HG03097 (cell line): ENCODE measurements around the gene C6orf52.
"Not testable (repeated sequence)": the region's sequence is repeated elsewhere in the genome, so short reads cannot be mapped to it uniquely, and the experiment has no call there.

Source experiments
- ATAC-seq: cut with Tn5 transposase; IDR thresholded peaks from one replicate; pipeline ENCODE4 v1.9.1; 2021; ENCODE audit not compliant: unreplicated experiment, low FRiP score

C6orf52 gene

DNA sequence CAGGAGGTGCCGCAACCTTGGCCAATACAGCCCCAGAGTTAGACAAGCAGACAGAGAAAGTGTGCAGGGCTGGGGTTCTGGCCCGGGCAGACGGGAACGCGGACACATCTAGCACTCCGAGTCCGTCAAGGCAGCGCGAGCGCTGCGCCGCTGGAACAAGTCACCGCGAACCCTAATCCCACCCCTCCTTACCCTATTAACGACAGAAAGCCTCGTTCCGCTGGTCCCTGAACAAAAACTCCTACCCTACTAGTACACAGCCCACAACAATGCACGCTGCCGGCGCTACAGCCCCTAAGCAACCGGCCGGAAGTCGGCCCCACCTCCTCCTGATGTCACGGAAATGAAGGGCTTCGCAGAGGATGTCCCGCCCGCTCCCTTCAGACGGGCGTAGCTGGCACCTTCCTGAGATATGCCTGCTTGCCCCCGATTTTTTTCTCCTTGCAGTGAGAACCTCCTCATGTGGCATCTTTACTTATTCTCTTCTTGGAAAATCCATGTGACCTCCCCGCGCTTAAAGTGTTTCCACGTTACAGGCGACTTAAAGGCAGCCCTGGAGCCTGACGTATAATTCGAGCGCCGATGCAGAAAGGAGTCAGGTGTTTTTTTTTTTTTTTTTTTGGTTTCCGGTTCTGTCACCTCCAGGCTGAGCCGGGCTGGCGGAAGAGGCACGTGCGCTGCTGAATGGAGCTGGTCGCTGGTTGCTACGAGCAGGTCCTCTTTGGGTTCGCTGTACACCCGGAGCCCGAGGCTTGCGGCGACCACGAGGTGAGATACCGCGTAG, at the start of gene C6orf52, which contains the start of gene PAK1IP1:
Gene C6orf52 (minus strand): TSS at position 315 of the 784 bp plus-strand sequence. CDS start 7,066 bp downstream, outside the sequence.
Gene PAK1IP1 (plus strand): TSS at position 671 of the 784 bp plus-strand sequence. CDS start 14 bp downstream, at position 685.
- ATAC-seq: peak; percentile 94

DNA sequence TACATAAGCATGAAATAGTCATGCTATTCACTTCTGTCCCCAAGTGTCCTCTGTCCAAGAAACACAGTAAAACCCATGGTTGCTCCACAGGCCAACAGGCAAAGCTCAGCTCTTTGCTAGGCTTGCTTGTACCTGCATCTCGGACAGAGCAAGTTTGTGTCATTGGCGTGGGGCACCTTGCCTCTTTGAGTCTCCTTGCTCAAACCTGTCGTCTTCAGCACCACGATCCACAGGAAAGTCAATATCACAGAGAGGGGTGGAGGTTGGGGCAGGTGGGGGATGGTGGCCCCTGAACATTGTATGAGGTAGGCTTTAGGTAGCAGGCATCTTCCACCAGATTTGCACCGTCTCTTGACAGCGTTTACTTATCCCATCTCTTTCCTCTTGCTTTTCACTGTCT, 49.1 kb upstream of the C6orf52 start:
- no peak for ATAC-seq

DNA sequence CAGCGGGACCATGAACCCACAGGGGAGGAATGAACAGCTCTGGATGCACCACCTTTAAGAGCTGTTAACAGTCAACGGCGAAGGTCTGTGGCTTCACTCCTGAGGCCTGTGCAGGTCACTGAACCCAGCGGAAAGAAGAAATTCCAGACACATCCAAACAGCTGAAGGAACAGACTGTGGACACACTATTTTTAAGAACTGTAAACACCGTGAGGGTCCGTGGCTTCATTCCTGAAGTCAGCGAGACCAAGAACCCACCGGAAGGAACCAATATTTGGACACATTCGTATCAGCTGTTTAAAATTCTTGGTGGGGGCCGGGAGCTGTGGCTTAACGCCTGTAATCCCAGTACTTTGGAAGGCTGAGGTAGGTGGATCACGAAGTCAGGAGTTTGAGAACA, 47.8 kb upstream of the C6orf52 start:
- ATAC-seq: no peak

DNA sequence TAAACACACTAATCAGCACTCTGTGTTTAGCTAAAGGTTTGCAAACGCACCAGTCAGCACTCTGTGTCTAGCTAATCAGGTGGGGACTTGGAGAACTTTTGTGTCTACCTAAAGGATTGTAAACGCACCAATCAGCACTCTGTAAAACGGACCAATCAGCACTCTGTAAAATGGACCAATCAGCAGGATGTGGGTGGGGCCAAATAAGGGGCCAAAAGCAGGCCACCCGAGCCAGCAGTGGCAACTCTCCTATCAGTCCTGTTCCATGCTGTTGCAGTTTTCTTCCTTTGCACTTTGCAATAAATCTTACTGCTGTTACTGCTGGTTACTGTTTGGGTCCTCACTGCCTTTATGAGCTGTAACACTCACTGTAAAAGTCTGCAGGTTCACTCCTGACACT, 47.2 kb upstream of the C6orf52 start:
- ATAC-seq: not testable (repeated sequence)

DNA sequence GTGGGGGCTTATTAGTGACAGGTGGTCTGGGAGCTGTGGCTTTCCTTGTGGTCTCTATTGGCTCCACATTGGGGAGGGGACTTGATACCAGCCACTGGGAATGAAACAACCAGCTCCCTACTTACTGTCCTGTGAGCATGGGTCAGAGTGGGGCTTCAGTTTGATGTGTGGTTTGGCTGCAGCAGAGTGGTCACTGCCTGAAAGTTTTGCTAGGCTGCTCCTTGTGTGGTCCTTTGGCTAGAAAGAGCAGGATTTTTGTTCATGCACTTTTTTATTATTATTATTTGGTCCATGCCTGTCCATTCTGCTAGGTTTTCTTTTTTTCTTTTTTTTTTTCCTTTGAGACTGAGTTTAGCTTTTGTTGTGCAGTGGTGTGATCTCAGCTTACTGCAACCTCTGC, 45.6 kb upstream of the C6orf52 start:
- no peak for ATAC-seq

DNA sequence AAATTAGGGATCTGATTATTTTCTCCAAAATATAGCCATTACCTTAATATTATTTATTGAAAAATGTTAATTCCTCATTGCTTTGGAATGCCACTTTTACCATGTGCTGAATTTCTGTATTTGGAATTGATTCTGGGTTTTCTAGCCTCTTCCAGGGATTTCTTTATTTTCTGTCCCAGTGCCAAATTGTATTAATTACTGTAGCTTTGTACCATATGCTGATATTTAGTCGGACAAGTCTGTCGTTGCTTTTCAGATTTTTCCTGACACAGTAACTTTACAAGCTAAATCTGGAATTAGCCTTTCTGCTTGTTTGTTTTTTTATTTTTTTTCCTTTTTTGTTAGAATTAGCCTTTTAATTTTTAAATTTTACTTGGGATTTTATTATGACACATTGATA, 42.3 kb upstream of the C6orf52 start:
- no peak for ATAC-seq

DNA sequence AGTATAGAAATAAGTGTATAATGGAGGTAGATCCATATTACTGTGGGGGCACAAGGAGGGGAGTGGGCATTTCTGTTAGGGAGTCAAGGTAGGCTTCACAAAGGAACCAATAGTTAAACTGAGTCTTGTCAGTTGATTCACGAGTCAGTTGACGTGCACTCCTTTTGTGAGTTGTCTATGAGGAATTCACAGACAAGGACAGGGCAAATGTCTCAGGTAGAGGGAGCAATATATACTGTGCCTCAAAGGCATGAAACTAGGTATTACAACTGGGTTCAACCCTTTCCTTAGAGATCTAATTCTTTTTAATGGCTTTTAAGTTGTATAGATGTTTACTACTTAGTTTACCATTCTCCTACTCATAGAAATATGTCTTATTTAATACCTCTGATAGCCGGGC, 39.4 kb upstream of the C6orf52 start:
- ATAC-seq: no peak

DNA sequence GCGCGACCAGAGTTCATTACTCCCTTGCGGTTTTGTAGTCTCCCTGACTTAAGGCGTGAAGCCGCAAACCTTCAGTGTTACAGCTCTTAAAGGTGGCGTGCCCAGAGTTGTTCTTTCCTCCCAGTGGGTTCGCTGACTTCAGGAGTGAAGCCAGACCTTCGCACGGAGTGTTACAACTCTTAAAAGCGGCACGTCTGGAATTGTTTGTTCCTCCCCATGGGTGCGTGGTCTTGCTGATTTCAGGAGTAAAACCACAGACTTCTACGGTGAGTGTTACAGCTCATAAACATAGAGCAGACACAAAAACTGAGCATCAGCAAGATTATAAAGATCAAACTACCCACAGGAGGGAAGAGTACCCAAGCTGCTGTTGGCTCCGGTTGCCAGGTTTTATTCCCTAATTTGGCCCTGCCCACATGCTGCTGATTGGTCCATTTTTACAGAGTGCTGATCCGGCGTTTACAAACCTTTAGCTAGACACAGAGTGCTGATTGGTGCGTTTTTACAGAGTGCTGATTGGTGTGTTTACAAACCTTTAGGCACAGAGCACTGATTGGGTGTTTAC, 38.8 kb upstream of the C6orf52 start:
- ATAC-seq: no peak

DNA sequence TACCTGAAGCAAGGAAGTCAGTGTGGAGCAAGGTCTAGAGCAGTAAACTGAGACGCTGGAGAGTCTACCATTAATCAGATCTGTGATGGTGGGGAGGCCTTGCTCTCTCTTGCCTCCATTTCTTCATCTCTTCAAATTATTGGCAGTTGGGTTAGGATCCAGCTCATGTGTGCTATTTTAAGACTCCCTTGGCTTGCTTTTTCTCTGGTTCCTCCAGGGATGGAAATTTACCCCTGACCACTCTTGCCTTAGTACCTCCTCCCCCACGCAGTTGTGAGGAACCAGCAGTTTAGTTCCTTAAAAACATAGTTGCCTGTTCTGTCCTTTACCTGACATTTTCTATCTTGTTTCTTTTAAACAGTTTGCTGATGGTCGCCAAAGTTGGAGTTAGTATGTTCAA, 35.8 kb upstream of the C6orf52 start:
- ATAC-seq: no peak

DNA sequence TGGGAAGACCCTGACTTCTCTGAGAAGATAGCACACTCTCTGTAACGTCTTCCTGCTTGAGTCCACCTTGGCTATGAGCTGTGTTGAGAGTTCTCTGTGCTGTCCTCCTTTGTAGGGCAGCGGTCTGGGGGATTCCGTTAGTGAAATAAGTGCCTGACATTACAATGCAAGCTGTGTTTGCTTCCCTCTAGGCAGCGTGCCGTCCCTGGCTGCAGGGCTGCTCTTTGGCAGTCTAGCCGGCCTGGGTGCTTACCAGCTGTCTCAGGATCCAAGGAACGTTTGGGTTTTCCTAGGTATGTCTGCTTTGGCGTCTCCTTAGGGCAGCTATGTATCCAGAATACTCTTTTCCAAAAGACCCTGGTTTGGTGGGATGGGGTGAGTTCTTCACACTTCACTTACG, 31.3 kb upstream of the C6orf52 start:
- ATAC-seq: no peak

DNA sequence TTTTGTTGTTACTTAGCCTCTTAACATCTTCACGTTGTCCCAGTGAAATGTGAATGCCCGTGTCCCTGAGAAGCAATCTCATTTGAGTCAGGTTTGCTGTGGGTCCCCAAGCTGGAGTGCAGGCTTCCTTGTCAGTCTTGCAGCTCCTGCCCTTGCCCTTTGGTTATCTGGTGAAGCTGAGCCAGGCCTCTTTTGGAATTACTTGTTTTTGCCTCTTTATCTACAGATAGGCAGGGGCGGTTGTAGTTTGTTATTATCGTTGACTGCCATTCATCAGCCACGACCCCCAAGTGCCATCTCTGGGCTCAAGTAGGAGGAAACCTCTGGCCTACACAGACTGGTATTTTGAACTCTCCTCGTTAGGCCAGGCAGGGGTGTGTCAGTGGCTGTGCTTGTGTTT, 30.6 kb upstream of the C6orf52 start:
- no peak for ATAC-seq

DNA sequence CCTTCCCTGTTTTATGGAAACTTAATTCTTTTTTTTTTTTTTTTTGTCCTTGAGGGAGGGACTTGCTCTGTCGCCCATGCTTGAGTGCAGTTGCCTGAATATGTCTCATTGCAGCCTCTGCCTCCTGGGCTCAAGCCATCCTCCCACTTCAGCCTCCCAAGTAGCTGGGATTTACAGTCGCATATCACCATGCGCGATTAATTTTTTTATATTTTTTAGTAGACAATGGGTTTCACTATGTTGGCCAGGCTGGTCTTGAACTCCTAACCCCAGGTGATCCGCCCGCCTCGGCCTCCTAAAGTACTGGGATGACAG, 29.1 kb upstream of the C6orf52 start:
- ATAC-seq: no peak

DNA sequence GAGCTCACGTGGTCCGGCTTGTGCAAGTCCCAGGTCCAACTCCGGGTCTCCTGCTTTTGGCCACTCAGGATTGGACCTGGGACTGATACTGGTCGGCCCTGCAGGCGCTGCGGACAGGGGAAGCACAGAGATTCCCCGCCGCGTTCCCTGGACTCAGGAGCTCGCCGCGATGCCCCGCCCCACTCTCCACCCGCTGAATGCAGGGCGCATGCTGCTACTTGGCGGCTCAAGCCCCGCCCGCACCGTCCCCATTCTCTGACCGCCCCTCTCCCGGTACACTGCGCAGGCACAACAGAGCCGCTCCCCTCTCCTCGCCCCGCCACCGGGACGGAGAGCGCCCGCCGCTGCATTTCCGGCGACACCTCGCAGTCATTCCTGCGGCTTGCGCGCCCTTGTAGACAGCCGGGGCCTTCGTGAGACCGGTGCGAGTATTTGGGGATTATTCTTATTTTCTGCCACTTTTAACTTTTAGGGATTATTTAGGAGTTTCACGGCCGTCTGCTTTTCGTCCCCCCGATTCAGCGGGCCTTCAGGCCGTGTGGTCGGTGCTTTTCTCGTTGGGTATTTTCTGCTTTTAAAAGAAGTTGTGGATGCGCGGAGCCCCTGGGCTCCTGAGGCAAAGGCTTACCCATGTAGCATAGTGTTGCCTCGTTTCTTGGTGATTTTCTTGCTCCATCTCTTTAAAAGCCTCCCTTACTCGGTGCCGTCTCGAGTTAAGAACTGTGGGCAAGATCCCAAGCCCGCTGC, 28.6 kb upstream of the C6orf52 start, which contains the start of gene TMEM14C:
Gene TMEM14C (plus strand): TSS at position 251 of the 747 bp plus-strand sequence. CDS start 1,544 bp downstream, outside the sequence.
- ATAC-seq: peak; percentile 98

DNA sequence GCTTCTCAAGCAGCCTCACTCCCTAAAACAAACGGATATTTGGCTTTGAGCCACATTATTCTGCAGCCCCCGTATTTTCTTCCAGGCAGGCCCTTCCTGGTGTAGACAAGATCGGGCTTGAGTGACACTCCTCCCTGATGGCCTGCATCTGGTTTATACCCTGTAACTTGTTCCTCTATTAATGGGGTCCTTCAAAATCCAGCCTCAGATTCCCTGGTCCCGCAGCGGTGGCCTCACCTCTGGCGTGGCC, 28.1 kb upstream of the C6orf52 start:
- ATAC-seq: no peak

DNA sequence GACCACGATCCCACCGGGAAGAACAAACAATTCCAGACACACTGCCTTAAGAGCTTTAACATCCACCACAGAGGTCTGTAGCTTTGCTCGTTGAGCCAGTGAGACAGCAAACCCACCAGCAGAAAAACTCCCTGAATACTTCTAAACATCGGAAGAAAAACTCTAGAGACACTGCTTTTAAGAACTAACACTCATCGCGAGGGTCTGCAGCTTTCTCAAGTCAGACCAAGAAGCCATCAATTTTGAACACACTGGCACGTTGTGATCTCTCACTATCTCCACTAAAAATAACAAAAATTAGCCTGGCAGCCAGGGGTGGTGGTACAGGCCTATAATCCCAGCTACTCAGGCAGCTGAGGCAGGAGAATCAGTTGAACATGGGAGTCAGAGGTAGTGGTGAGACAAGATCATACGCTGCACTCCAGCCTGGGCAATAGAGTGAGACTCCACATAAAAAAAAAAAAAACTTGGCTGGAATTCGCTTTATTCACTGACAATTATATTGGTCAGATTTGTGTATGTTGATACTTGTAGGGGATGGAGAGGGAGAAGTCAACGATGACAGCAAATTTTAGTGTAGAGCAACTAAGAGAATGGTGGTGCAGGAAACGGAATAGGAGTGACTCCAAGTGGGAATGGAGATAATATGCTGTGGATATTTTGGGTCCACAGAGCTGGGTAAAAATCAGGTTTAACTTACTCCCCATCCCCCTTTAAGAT, 27.6 kb upstream of the C6orf52 start:
- no peak for ATAC-seq

DNA sequence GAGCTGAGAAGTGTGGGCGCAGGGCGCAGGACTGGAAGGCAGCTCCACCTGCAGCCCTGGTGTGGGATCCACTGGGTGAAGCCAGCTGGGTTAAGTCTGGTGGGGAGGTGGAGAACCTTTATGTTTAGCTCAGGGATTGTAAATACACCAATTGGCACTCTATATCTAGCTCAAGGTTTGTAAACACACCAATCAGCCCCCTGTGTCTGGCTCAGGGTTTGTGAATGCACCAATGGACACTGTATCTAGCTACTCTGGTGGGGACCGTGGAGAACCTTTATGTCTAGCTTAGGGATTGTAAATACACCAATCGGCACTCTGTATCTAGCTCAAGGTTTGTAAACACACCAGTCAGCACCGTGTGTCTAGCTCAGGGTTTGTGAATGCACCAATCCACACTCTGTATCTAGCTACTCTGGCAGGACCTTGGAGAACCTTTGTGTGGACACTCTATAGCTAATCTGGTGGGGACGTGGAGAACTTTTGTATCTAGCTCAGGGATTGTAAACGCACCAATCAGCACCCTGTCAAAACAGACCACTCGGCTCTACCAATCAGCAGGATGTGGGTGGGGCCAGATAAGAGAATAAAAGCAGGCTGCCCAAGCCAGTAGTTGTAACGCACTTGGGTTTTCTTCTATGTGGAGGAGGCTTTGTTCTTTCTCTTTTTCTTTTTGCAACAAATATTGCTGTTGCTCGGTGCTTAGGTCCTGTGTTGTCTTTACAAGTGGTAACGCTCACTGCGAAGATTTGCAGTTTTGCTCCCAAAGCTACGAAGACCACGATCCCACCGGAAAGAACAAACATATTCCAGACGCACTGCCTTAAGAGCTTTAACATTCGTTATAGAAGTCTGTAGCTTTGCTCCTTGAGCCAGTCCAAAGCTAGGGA, 26.8 kb upstream of the C6orf52 start:
- not testable (repeated sequence) for ATAC-seq

DNA sequence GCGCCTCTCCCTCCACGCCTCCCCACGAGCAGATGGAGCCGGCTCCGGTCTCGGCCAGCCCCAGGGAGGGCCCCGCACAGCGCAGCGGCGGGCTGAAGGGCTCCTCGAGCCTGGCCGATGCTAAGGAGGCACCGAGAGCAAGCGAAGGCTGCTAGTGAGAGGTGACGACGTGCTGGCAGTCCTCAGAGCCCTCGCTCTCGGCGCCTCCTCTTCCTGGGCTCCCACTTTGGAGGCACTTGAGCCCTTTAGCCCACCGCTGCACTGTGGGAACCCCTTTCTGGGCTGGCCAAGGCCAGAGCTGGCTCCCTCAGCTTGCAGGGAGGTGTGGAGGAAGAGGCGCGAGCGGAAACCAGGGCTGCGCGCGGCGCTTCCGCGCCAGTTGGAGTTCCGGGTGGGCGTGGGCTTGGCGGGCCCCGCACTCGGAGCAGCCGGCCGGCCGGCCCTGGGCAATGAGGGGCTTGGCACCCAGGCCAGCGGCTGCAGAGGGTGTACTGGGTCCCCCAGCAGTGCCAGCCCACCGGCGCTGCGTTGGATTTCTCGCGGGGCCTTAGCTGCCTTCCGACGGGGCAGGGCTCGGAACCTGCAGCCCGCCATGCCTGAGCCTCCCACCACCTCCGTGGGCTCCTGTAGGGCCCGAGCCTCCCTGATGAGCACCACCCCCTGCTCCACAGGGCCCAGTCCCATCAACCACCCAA, 26.0 kb upstream of the C6orf52 start:
- no peak for ATAC-seq

DNA sequence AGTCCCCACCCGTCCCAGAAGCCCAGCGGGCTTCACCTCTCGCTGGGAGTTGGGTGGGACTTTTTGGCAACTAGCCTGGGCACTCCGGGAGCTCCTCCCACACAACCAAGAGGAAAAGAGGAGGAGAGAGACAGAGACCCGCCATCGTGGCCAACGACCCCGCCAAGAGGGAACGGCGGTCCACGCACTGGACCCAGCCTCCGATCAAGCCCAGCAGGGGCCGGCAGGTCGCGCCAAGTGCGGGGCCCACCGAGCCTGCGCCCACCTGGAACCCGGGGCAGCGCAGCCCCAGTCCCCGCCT, 25.5 kb upstream of the C6orf52 start:
- ATAC-seq: no peak

DNA sequence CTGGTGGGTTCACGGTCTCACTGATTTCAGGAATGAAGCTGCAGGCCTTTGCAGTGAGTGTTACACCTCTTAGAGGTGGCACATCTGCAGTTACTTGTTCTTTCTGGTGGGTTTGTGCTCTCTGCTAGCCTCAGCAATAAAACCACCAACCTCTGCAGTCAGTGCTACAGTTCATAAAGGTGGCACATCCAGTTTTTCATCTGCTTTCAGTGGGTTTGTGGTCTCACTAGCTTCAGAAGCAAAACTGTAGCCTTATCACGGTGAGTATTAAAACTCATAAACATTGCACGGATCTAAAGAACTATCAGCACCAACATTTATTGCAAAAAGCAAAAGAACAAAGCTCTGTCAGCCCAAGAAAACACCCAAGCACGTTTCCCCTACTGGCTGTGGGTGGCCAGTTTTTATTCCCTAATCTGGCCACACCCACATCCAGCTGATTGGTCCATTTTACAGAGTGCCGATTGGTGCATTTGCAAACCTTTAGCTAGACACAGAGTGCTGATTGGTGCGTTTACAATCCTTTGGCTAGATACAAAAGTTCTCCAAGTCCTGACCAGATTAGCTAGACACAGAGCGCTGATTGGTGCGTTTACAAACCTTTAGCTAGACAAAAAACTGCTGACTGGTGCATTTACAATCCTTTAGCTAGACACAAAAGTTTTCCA, 25.0 kb upstream of the C6orf52 start:
- ATAC-seq: no peak
